Measurements from ENCODE around the gene FAM81A.
"Not testable (repeated sequence)": the region's sequence is repeated elsewhere in the genome, so short reads cannot be mapped to it uniquely, and the experiment has no call there.

The FAM81A gene

DNA sequence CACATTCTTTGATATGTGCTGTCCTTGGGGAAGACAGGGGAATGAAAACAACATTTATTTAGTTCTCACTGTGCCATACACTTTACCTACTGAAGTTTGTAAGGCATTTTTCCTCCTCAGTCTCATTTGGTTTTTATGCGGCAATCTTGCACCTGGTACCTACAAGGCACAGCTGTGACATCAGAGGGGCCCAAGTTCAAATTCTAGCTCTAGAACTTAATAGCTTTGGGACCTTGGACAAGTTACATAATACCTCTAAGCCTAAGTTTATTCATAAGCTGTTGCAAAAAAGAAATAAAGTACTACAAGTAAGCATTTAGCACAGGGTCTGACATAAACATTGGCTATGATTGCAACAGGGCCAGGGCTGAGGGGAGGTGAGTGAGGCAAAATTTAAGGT lies 5.6 kb upstream of the FAM81A start:
- DNase-seq: no peak

DNA sequence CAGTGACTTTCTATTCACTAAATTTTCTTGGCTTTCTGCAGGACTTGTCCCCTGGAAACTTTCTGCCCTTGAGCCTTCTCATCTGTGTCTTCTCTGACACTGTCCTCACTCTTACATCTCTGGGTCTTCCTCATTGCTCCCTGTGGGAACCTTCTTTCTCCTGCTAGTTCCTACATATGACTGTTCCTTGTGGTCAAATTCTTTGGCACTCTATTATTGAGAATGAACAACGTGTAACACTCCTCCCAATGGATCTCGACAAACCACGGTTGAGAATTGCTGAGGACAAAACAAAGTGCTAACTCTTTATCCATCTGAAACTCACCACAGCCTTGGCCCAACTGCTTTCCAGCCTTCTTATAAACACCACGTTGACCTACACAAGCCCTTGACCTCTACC lies 3.5 kb upstream of the FAM81A start:
- DNase-seq: no peak

DNA sequence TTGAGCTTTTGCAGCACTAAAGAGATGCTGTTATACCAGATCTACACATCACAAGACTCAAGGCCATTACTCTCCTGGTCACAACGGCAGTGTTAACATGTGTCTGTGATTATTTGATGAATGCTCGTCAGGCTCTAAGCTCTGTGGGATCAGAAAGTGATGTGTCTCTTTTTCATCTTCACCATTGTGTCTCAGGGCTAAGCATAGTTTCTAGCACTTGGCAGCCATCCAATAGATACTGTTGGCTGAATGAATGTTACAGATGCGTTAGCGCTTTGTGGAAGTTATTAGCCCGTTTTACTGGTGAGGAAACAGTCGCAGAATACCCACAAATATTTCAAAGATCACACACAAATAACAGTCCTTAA lies 1.2 kb upstream of the FAM81A start:
- no peak for DNase-seq

DNA sequence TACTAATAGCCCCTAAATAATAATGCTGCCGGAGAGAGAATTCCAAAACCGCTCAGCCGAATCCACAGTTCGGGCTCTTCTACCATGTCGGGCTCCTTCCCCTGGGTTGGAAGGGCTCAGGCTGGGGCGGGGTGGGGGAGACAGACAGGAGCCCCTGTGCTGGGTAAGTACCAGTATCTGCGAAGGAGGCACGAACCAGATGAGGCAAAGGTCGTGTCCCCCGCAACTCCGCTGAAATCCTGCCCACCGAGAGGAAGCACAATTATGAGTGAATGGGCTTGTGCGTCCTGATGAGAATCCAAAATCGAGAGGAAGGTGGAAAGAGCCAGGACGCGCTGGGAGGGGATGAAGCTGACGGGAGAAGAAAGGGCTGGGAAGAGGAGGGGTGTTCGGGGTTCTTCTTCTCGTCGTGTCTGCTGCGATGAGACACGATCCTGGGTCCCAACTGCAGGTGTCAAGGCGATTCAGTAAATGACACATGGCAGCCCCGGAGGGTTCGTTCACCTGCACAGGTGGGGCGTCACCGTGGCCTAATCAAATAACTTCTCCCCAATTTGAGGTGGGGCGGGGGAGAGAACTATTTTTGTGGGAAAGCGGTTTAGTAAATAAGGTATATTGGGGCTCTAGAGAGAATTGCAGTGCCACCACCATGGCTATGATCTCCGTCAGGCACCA lies 707 bp upstream of the FAM81A start:
- DNase-seq: no peak

DNA sequence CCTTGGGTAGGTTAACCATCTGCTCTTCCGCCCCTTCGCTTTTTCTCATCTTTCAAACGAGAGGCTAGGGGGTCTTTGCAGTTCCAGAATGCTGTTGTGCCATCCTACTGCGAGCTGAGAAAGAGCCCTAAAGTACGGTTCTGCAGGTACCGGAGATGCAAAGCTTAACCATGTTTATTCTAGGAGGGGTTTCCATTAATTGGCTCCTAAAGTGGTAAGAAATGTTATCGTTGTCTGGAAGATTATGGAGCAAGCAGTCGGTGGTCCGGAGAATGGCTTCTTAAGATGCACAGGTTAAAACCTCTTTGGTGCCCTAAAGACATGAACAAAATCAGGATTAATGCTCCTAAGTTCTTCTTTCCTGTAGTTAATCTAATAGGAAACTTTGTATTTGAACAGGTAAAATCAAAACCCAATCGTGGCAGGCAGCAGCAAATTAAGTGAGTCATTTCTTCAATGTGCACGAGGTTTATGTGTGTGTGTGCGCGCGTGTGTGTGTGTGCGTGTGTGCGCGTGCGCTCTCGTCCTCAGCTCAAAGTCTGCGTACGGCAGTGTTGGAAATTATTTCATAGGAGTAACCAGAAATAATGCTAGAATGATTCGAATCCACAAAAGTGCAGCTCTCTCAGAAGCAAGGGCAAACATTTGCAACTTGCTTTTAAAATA lies 772 bp downstream of the FAM81A start:
- DNase-seq: no peak

DNA sequence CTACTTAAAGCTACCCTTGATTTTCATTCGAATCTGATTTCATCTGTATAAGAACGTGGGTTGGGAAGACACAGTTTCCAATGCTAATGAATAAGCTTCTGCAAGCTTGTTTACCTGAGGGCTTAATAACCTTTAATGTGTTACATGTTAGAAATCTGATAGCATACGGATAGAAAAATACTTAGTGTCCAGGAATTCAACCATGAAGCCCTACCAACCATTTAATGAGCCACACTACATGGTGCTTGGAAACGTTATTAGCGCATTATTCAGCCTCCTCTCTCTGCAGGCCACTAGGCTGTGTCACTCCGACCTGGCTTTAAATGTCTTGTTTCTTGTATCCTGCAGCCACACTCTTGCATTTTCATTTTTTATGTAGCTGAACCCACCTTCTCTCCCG lies 1.6 kb downstream of the FAM81A start:
- DNase-seq: no peak

DNA sequence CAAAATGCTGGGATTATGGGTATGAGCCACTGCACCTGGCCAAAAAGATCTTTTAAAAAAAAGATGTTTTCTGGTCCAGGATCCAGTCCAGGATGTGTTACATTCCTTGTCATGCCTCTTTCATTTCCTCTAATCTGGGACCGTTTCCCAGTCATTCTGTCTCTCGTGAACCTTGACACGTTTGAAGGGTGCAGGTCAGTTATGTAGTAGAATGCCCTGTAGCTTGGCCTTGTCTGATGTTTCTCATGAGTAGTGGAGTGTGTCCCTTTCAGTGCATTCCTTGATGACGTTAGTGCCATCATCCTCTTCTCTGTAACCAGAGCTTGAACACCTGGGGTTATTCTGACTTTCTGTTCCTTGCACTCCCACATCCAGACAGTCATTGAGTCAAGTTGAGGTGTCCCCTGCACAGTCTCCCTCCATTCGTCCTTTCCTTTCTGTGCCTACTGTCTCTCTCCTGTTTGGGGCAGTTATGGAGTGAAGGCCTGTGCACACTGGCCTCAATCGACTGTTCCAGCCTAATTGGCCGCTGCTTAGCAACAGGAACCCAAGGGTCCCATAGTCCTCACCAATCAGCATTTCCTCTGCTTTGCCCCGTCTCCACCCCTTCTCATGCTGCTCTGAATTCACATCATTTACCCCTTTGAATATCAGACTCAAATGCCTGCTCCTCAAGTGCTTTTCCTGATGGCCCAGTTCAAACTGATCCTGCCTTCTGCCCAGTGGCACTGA lies 5.5 kb downstream of the FAM81A start:
- DNase-seq: no peak

DNA sequence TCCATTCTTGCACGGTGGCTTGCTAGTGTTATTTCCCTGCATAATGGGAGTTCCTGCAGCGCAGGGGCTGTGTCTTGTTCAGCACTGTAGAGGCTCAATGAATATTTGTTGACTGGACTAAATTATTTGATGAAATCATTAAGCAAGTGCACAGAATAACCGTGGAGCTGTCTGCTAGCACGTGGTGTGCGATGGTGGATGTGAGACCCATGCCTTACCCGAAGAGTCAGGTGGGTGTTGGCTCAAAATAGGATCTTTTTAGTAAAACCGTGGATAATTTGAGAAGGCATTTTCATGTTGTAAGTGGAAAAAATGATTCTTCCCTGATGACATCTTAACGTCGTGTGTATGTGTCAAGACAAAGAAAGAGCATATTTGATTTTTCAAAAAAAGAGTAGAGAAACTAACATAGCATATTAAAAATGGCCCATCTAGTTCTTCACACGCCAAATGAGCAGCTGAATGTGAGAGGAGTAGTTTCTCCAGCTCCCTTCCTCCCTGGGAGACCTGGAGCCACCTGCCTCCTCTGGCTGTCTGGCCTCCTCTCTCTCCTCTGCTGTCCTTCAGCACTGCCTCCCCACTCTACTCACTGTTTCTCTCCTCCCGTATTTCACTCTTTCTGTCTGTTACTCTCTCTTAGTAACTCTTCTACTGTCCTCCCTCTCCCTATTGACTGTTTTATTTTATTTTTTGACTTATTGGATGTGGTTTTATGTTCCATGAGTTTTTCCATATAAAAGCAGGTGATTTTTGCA lies 6.3 kb downstream of the FAM81A start:
- DNase-seq: no peak

DNA sequence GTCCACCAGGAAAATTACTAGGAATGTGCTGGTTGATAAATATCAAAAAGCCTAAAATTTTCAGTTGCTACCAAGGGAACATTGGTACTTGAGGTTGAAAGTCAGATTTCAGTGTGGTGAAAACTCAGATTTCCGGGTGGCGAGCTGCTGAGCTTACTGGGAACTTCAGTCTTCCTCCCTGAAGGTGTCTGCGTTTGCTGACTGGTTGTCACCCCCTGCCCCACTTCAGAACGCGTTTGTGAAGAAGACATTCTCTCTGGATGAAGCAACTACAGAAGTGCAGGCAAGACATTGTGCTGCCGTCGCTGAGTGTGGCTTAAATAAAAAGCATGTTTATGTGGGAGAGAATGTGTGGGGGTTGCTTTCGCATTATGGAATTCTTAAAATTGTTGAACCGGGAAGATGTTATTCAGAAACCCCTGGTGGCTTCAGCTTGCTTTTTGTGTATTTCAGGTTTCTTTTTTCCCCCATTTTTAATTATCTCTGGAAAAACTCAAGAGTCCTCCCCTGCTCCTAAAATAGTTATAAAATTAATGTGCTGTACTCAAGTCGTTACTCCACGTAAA lies 7.1 kb downstream of the FAM81A start:
- no peak for DNase-seq

DNA sequence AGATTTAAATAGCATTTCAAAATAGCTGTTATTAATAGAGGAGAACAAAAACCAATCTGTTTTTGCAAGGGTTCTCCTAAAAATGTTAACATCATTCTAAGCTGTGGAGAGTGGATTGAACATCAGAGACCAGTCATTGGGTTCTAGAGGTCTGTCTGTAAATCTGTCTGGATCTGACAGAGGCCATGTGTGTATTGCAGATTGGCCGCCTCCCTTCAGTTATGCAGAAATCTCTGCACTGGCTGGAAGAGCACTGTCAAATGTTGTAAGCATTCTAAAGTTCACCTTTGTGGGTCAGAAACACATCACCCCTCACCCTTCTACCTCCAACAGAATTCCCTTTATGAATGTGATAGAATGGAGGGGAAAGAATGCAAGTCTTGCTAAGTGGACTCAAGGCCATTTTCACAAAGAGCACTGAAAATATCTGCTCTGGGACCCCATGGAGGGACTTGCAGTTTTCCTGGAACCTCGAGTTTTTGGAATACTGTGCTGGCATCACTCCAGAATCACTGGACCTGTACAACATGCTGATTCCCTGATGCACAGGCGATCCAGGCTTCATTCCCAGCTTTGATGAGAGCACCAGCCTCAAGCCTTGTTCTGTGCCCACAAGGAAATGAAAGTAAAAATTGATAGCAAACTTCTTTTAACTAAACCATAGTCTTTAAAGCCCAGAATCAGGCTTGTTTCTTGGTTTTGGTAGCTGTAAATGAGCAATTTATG lies 8.4 kb downstream of the FAM81A start:
- no peak for DNase-seq

DNA sequence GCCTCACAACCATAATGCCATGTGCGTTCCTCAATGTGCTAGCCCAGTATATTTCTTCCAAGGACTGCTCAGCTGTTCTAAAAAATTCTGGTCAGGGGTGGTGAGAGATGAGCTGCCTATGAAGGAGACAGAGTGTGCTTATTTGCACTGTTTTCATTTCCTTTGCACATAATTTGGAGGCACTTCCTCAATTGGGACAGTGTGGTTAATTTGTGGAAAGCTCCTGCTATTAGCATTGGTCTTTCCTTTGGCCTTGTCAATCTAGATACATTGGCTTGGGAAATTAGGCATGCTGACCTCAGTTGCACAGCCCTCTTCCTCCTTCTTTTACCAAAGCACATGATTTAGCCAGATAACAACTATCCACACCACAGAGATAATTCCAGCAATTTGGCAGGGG lies 9.4 kb downstream of the FAM81A start:
- DNase-seq: no peak

DNA sequence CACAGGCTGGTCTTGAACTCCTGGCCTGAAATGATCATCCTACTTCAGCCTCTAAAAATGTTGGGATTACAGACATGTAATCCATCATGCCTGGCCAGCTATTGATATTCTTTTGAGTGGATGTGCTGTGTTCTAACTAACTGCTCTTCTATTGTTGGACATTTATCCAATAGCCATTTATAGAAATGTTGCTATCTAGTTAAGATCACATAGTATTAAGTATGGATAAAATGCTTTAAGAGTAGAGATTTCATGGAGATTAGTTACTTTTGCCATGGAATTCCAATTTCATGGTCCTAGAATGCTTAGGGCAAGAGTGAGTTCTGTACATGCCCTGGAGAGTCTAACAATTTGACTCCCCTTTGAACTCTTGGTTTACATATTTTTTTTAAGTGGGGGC lies 10.9 kb downstream of the FAM81A start:
- DNase-seq: no peak

DNA sequence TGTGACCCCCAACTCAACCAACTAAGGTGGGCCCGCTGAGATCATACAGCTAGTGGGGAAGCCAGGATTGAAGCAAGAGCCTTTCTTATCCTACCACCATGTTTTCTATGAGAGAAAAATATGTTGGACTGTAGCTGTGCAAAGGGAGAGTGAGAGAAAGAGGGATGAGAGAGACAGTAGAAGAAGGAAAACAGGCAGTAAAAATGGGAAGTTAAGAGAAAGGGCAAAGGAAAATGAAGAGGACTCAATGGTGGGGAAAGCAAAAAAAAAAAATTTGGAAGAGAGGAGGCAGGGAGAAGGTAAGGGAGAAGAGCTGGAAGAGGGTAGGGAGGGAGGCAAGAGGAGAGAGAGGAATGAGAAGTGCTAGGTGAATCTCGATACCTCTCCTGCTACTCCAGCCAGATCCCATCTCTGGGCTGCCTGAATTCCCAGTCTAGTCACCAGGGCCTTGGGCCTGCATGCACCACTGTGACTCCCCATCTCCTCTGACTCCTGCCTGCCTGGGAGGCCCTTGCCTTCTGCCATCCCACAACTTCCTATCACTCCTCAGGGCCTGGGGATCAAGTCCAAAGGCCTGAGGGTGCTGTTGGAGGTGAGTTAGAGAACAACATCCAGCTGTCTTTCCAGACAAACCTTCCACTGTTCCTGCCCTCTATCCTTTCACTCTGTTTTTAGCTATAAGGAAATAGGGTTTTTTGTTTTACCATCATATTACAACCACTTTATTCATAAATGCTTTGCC lies 15.7 kb downstream of the FAM81A start:
- DNase-seq: no peak

DNA sequence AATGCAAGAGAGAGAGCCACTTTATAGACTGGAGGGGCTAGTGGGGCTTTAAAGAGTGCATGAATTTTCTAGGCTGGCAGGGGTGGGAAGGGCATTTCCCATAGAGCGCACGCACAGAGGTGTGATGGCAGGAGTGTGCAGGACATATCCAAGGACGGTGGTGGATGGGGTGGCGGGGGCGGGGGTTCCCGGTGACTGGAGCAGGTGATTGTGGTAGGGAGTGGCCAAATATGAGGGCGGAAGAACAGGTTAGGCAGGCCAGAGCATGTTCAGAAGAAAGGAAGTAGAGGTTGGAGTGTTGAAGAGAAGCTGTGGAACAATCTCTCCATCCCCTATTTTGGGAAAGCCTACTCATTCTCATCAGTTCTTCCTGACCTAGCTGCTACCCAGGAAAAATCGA lies 18.1 kb downstream of the FAM81A start:
- DNase-seq: no peak

DNA sequence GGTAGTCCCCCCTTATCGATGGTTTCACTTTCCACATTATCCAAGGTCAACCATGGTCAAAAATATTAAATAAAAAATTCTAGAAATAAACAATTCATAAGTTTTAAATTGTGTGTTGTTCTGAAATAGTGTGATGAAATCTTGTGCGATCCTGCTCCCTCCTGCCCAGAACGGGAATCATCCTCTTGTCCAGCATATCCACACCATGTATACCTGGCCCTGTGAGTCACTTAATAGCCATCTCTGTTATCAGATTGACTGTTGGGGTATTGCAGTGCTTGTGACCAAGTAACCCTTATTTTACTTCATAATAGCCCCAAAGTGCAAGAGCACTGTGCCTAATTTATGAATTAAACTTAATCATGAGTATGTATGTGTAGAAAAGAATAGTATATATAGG lies 19.1 kb downstream of the FAM81A start:
- DNase-seq: no peak

DNA sequence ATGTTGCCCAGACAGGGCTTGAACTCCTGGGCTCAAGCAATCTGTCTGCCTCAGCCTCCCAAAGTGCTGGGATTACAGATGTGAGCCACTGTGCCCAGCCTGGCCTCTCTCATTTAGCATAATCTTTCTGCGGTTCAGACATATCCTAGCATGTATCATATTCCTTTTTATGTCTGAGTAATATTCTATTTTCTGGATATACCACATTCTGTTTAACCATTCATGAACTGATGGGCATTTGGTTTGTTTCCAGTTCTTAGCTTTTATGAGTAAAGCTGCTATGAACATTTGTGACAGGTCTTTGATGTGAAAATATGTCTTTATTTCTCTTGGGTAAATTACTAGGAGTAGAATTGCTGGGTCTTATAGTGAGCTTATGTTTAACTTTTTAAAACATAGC lies 23.5 kb downstream of the FAM81A start:
- no peak for DNase-seq

DNA sequence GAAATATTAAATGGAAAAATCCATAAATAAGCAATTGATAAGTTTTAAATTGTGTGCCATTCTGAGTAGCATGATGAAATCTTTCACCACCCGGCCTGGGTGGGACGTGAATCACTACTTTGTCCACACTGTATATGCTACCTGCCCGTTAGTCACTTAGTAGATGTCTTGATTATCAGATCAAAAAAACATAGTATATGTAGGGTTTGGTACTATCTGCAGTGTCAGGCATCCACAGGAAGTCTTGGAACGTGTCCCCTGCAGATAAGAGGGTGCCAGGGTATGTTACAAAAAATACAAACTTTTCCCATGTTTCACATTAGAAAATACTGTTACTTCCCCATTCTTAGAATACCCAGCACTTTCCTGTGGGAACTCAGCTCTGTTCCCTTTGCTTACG lies 35.2 kb downstream of the FAM81A start:
- DNase-seq: no peak

DNA sequence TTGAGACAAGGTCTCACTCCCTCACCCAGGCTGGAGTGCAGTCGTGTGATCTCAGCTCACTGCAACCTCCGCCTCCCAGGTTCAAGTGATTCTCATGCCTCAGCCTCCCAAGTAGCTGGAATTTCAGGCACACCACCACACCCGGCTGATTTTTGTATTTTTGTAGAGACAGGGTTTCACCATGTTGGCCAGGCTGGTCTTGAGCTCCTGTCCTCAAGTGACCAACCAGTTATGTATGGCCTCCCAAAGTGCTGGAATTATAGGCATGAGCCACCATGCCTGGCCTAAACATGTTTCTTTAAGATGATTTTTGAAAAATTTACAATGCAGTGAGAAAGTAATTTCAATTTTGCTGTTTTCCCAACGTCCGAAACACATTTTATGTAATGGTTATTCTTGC lies 37.2 kb downstream of the FAM81A start:
- DNase-seq: not testable (repeated sequence)

DNA sequence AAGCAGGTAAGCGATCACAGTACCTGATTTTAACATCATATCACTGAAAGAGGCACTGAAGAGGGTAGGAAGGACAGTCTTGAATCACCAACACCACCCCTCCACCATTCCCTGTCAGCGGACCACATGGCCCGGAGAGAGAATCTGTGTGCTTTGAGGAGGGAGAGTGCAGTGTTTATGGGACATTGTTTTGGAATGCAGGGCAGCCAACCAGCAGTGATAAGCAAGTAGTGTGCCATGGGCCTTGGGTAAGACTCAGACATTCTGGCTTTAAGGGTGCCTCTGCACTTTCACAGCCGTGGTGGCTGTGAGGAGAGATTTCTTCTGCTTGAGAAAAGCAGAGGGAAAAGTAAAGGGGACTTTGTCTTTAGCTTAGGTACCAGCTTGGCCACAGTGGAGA lies 46.4 kb downstream of the FAM81A start:
- DNase-seq: no peak

DNA sequence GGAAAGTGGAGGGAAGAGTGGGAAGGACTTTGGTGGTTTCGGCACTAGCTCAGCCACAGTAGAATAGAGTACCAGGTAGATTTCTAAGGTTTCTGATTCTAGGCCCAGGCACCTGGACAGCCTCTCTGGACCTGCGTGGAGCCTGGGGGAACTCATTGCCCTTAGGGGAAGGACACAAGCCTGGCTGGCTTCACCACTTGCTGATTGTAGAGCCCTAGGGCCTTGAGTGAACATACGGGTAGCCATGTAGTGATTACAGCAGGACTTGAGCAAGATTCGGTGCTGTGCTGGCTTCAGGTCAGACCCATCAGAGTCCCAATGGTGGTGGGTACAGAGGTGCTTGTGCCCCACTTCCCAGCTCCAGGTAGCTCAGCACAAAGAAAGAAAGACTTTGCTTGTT lies 47.0 kb downstream of the FAM81A start:
- DNase-seq: no peak

DNA sequence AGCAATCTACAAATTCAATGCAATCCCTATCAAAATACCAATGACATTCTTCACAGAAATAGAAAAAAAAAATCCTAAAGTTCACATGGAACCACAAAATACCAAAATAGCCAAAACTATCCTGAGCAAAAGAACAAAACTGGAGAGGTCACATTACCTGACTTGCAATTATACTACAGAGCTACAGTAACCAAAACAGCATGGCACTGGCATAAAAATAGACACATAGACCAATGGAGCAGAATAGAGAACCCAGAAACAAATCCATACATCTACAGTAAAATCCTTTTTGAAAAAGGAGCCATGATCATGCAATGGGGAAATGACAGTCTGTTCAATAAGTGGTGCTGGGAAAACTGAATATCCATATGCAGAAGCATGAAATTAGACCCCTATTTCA lies 51.5 kb downstream of the FAM81A start:
- DNase-seq: not testable (repeated sequence)

DNA sequence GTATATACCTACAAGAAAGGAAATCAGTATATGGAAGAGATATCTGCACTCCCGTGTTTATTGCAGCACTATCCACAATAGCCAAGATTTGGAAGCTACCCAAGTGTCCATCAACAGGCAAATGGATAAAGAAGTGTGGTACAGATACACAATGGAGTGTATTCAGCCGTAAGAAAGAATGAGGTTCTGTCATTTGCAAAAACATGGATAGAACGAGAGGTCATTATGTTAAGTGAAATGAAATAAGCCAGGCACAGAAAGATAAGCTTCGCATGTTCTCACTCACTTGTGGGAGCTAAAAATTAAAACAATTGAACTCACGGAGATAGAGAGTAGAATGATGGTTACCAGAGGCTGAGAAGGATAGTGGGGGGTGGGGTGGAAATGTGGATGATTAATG lies 53.1 kb downstream of the FAM81A start:
- DNase-seq: no peak
